ENCODE data around the gene HOXA5. TPM values are rescaled to one million over a fixed set of nuclear protein-coding genes. Genes with fewer than 3 reads are reported as not detected.

The HOXA5 gene
- total RNA-seq, 1 donor from 2014 or later = not detected

DNA sequence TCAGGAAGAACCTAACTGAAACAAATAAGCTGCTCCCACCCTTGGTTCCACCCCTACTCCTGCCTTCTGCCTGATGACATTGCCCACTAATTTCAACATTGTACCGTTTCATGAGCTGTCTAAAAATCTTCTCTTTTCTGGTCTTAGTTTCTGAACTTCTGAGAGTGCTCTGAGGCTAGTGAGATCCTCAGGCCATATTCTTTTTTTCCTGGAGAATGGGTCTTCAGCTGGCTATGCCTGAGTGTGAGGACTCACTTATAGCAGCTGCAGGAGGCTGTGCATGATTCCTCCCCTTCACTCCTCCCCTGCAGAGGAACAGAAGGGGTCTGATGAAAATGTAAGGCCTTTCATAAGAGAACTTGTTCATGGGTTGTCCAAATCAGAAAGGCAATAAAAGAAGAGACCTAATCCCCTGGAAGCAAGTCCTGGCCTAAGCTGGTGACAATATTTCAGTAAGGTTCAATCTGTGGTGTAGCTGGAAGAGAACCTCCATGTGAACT lies 24.0 kb downstream of the HOXA5 start:
- Histone ChIP-seq H3K4me3 (no peak overlapping the region), H3K9me3 (replicated peaks) (no peaks in the 10 kb centered on the region), H3K27ac (replicated peaks) (no peak overlapping the region), H3K36me3 (no peaks in the 10 kb centered on the region), H3K4me1 (peaks cover 19% of the 10 kb centered on the region), H3K27me3 (ENCODE audit: low read depth) (peaks cover 97% of the 10 kb centered on the region)
- intact Hi-C loops (cut with micrococcal nuclease) = no loop called here
- DNase-seq = no peak
- TF ChIP-seq, protein P1, sequence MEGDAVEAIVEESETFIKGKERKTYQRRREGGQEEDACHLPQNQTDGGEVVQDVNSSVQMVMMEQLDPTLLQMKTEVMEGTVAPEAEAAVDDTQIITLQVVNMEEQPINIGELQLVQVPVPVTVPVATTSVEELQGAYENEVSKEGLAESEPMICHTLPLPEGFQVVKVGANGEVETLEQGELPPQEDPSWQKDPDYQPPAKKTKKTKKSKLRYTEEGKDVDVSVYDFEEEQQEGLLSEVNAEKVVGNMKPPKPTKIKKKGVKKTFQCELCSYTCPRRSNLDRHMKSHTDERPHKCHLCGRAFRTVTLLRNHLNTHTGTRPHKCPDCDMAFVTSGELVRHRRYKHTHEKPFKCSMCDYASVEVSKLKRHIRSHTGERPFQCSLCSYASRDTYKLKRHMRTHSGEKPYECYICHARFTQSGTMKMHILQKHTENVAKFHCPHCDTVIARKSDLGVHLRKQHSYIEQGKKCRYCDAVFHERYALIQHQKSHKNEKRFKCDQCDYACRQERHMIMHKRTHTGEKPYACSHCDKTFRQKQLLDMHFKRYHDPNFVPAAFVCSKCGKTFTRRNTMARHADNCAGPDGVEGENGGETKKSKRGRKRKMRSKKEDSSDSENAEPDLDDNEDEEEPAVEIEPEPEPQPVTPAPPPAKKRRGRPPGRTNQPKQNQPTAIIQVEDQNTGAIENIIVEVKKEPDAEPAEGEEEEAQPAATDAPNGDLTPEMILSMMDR (IDR thresholded peaks at IDR 0.05; ENCODE audit: borderline replicate concordance) = no peak

DNA sequence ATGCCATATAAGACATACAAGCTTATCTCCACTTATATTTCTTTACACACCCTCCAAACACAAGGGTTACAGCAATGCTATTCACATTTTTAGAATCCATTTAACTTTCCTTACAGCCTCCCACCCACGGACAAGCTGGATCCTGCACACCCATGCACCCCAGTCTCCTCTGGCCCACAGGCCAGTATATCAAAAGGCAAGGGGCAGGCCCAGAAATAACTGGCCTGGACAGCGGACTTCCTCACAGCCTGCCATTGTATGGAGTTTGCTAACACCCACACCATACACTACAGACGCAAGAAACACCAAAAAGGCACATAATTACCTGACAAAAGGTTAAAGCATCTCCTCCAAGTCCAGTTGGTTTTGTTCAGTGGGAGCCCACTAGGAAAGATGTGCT lies 24.9 kb downstream of the HOXA5 start:
- Histone ChIP-seq H3K4me1 (peaks cover 21% of the 10 kb centered on the region), H3K27ac (replicated peaks) (peak overlapping the region; percentile 63), H3K9me3 (replicated peaks) (no peaks in the 10 kb centered on the region), H3K4me3 (peak overlapping the region; percentile 51), H3K27me3 (ENCODE audit: low read depth) (peaks cover 97% of the 10 kb centered on the region), H3K36me3 (no peaks in the 10 kb centered on the region)
- DNase-seq = no peak
- TF ChIP-seq, protein P1 (IDR thresholded peaks at IDR 0.05; ENCODE audit: borderline replicate concordance) = no peak
- intact Hi-C loops (cut with micrococcal nuclease) = no loop called here

DNA sequence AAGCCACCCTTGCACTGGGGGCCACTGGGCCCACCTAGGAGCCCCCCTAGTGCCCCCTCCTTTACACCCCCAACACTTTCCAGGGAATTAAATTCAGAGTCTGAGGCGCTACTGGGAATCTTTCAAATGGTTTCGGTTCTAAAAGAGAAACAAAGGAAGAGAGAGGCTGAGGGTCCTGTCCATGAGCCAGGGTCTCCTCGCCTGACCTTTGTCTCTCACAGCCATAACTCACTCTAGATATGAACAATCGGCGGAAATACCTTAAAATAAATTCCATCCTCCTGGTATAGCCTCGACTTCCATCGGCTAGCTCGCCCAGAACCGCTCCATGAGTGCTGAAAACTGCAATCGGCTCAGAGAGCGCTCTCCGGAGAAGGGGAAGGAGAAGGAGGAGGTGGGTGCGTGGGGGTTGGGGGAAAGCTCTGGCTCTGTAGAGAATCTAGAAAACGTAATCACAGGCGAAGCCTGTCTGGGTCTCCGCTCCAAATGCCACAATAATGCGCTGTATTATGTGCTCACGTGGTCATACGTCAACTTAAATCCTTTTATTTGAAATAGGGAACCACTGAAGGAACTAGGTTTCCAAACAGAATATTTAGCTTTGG lies 25.5 kb downstream of the HOXA5 start:
- Histone ChIP-seq H3K27me3 (ENCODE audit: low read depth) (peaks cover 97% of the 10 kb centered on the region), H3K27ac (replicated peaks) (peak overlapping the region; percentile 63), H3K36me3 (no peaks in the 10 kb centered on the region), H3K4me1 (peaks cover 26% of the 10 kb centered on the region), H3K4me3 (peak overlapping the region; percentile 51), H3K9me3 (replicated peaks) (no peaks in the 10 kb centered on the region)
- TF ChIP-seq, protein P1 (IDR thresholded peaks at IDR 0.05; ENCODE audit: borderline replicate concordance) = no peak
- no peak for DNase-seq
- intact Hi-C loops (cut with micrococcal nuclease) = no loop called here

DNA sequence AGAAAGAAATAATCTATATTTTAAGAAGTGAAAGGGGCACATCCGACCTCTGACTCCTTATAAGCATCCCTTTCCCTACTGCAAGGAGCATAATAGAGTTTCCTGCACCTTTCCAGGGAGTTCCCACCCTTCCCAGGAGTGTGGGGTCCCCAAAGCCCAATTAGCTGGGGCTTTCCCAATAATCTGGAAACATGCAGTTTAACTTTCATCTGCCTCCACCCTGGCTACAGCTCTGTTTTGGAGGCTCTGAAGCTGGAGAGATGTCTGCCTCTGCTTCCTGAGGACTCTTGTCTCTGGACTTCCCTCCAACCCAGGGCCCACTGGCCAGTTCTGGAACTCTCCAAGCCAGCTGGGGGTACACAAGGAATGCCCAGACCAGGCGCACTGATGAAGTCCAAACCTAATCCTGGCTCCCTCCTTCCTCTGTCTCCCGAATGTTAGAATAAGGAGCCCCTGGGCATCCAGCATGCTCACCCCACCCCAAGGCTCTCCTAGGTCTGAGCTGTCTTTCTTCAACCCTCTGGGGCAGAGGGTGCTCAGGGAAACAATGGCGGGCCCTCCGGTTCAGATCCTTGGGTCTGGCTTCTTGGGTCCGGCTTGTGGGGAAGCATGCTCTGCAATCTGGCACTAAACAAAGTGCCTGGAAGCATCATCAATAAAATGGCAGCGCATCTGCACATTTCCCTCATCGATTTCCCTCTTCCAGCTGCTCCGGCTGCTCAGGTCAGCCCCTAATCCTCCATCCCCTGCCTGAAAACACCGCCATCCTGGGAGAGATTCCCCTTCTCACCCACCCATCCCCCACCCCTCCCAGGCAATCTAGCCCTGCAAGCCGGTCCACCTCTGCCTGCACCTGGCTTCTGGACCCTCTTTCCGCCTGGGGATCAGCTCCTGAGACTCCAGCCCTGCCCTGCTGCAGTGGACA lies 26.3 kb downstream of the HOXA5 start:
- Histone ChIP-seq H3K27ac (replicated peaks) (peak overlapping the region; percentile 63), H3K27me3 (ENCODE audit: low read depth) (peaks cover 97% of the 10 kb centered on the region), H3K4me1 (peaks cover 26% of the 10 kb centered on the region), H3K9me3 (replicated peaks) (no peaks in the 10 kb centered on the region), H3K4me3 (peak overlapping the region; percentile 51), H3K36me3 (no peaks in the 10 kb centered on the region)
- TF ChIP-seq, protein P1 (IDR thresholded peaks at IDR 0.05; ENCODE audit: borderline replicate concordance) = no peak
- DNase-seq = no peak
- intact Hi-C loops (cut with micrococcal nuclease) = no loop called here

DNA sequence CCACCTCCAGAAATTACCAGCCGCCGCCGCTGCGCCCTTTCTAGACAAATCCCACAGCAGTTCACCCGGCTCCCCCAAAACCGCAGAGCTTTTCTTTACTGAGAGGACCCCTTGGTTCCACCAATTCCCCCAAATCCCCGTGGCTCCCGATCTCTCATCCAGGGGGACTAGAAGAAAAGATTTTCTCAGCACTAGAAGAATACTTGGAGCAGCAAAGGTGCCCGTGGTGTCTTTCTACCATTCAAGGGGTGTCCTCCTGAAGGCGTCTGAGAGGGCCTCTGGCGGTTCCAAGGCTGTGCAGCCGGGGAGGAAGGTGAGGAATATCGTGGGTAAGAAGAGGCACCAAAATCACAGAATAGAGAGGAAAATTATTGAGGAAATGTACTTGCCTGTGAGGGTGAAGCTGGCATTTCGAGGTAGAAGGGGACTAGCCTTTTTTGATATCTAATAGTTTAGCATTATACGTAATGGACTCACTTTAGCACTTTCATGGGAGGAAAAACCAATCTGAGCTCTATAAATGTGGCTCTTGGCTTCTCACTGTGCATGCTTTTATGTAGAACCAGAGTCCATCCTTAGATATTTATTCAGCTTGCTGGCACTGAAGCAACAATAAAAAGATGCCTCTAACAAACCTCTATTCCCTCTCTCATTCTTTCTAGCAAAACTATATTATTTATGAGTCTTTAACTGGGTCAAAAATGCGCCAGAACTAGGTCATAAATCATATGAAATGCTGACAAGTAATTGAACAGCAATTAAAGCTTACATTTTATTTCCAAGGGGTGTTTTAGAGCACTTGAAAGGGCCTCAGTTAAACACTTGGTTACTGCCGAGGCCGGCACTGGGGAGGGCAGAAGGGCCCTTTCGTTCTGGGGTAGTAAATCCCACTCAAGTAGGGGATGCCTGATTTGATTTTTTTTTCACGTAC lies 27.2 kb downstream of the HOXA5 start:
- peaks cover 97% of the 10 kb centered on the region for H3K27me3 ChIP-seq (ENCODE audit: low read depth)

More for the DNA sequence above, 27.2 kb downstream of the HOXA5 start:
- Histone ChIP-seq H3K4me1 (peaks cover 26% of the 10 kb centered on the region), H3K9me3 (replicated peaks) (no peaks in the 10 kb centered on the region), H3K36me3 (no peaks in the 10 kb centered on the region), H3K4me3 (peak overlapping the region; percentile 51), H3K27ac (replicated peaks) (peak overlapping the region; percentile 63)
- TF ChIP-seq, protein P1 (IDR thresholded peaks at IDR 0.05; ENCODE audit: borderline replicate concordance) = no peak
- DNase-seq = no peak
- intact Hi-C loops (cut with micrococcal nuclease) = no loop called here
